Activated CD8-positive, alpha-beta memory T cell treated with anti-CD3 and anti-CD28 coated beads for 36 hours (primary cell): Measurements from ENCODE around the gene CTTNBP2. TPM values are rescaled to one million over a fixed set of nuclear protein-coding genes. Genes with fewer than 3 reads are reported as not detected.

Experiments
- CTCF ChIA-PET: fragments of 350-600 bp; sonication (Branson Sonifier 250); formaldehyde crosslinking; loops from one replicate; lab custom pipeline; 2021; ENCODE audit warnings: antibody characterized with exemption; lab: Charles Lee
- POLR2A ChIA-PET: fragments of 350-600 bp; sonication (Branson Sonifier 250); formaldehyde crosslinking; loops from one replicate; lab custom pipeline; 2021; ENCODE audit warnings: antibody characterized with exemption; lab: Charles Lee
- total RNA-seq, 2 experiments: library from RNA; stranded (reverse); gene quantifications; one replicate each; pipeline ENCODE4 v1.2.3, GENCODE V29; 2021

CTTNBP2 gene
- total RNA-seq, 2 experiments from 2014 or later, result not detected

DNA sequence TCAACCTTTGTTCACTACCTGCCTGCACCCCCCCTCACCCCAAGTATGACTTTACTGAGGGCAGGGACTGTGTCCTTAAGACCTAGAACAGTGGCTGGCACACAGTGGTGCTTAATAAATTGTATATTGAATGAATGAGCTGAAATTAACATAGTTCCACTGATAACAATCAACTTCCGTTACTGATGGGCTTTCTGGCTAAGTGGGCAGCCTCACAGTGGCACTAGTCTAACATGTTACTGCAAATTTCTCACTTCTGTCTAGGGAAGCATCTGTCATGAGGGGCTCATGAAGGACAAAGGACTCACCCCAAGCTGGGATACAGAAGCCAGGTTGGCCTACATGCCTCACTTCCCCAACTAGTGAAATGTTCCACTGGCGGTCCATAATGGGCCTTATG, 79.3 kb downstream of the CTTNBP2 start:
- CTCF ChIA-PET, result no interaction called here
- POLR2A ChIA-PET, result no interaction called here

DNA sequence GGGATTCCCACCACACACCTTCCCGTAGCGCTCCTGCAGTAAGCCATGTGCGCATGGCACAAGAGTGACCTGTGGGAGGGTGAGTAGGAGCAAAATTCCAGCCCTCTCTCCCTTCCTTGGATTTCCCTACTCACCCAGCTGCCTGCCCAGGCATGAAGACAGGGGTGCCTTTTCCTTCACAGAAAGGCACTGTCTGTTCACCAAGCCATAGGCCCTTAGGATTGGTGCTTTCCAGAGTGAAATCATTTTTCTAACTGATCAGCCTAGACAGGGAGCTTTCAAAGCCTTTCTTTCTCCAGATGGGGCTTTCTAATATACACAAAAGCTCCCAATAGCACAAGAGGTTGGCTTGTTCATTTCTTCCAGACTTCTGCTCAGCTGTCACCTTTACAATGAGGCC, 79.7 kb downstream of the CTTNBP2 start:
- POLR2A ChIA-PET, result no interaction called here
- CTCF ChIA-PET, result no interaction called here

DNA sequence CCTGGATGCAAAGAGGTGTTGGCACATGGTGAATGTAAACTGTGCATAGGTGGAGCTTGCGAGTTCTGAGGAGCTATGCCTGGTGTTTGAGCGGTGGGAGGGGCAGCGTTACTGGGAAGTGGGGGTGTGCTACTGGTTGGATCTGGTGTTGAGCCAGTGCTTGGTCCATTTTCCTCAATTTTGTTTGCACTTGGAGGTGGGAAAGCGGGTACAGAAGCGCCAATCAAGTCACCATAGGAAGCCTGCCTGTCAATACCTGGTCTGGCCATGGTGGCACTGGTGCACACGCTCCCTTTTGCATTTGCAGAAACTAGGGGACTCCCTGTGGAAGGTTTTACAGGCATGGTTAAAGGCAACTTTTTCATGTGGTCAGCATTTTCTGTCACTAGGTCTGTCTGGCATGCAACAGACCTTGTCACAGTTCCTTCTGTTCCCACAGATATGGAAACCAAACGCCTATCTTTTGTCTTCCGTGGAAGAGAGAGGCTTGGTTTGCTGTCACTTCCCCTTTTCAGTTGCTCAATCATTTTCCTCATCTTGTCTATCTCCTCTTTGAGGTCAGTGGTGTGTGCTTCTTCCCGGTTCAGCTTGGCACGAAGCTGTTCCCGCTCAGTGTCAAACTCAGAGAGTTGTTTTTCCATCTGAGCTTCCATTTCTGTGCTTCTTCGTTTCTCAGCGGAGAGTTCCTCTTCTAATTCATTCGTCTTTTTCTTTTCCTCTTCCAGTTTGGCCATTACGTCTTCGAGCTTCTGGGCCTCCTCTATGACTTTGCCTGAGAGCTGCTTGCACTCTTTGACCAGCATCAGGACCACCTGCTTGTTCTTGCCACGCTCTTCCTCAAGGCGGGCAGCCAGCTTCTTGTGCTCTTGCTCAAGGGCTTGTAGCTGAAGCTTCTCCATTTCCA, 81.1 kb downstream of the CTTNBP2 start:
- POLR2A ChIA-PET, result no interaction called here
- CTCF ChIA-PET, result no interaction called here

DNA sequence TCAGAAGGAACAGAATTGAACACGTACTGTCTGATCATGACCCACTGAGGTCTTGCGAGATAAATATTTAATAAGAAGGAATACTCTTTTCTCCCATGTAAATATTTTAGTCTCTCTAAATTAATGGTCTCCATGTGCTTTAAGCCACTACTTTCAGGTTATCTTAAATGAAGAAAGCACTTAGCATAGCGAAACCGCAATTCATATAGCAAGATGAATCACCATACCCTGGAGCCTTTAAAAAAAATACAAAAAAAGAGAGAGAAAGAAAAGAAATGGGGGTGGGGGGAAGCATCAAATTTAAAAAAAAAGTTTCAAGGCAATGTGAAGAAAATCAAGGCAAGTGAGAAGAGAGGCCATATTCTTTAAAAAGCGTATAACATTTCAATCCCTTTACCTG, 82.5 kb downstream of the CTTNBP2 start:
- ChIA-PET POLR2A (no interaction called here), CTCF (no interaction called here)

DNA sequence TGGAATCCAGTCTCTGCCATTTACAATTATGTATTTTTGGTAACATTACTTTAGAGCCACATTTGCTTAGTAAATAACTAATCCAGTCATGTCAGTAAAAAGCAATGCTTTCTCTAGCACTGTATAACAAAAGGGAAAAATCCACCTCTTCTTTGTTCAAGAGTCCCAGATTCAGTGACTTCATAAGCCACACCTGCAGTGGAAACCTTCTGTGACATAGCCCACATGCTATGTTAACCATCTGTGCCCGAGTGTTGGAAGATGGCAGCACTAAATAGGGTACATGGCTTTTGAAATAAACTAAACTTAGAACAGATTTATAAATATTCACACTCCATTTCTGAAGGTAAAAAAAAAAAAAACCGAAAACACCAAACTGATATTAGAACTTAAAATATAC, 83.0 kb downstream of the CTTNBP2 start:
- CTCF ChIA-PET, result no interaction called here
- POLR2A ChIA-PET, result no interaction called here

DNA sequence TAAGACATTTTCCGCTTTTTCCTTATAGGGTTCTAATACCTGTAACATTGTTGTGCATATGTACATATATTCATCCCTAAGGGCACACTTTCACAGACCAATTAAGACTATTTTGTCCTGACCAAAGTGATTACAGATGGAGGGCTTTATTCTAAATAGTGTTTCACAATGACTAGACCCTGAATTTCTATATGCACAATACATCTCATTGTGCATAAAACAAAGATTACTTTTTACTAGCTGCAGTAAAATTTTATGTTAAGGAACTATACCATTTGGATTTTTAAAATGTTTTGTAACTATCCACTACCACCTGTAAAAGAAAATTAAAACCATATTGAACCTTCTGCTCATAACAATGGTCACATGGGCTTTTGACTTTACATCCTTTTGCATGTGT, 87.8 kb downstream of the CTTNBP2 start:
- POLR2A ChIA-PET, result no interaction called here
- CTCF ChIA-PET, result no interaction called here

DNA sequence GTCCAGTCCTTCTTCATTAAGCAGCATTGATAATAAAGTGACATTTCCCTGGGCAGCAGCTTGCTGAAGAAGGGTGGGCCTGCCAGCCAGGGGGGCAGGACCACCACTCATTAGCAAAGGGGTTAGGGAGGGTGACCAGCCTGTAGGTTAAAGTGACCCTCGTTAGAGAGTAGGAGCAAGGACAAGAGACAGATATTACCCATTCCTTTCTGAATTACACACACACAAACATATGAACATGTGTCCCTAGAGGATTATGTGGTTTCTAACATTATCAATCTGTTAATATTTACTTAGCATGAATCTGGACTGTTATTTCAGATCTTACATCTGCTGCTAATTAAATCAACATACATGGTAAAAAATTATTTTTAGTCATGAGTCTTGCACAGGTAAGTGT, 88.9 kb downstream of the CTTNBP2 start:
- POLR2A ChIA-PET, result no interaction called here
- CTCF ChIA-PET, result no interaction called here

DNA sequence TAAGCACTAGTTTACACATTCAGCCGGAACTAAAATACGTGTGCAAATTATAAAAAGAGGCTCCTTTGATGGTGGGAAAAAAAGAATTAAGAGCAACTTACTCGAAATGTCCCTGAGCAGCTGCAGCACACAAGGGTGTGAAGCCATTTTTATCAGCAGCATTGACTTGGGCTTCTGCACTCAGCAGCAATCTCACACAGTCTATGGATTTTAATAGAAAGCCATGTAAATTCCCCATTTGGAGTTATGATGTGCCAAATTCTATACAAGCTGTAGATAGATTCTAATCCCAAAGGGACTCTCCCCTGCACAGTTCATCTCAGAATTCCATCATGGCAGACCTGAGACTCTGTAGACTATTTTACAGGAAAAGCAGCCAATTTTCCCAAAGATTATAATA, 90.5 kb downstream of the CTTNBP2 start:
- ChIA-PET CTCF (no interaction called here), POLR2A (no interaction called here)

DNA sequence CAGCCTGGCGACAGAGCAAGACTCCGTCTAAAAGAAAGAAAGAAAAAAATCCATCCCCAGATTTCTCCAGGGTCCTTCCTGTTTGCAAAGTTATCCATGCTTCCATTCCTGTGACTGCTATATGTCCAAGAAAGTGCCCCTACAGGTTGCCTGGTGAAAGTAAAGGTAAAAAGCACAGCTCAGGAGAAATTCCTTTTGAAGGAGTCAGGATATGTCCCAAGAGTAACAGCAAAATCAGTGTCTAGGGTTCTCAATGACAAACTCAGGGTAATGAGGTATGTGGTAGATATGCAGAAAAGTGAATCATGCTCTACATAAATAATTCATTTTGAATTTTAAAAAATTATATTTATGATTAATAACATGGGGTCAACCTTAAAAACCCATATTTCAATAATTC, 91.5 kb downstream of the CTTNBP2 start:
- CTCF ChIA-PET, result no interaction called here
- POLR2A ChIA-PET, result no interaction called here

DNA sequence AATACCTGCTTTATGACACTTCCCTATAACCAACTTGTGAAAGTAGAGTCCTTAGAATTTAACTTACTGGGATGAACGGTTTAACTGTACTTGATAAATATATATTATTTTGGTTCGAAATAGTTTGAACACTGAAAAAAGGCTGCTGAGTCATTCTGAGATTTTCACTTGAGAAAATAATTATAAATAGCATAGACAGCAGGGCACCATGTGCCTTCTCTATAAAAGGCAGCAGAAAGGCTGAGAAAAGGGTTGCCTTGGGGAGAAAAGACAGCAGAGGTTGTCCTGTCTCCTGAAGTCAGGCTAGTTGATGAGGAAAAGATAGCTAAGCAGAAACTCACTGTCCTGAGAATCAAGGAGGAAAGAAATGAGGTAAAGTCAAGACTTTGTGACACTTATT, 92.4 kb downstream of the CTTNBP2 start:
- CTCF ChIA-PET, result no interaction called here
- POLR2A ChIA-PET, result no interaction called here

DNA sequence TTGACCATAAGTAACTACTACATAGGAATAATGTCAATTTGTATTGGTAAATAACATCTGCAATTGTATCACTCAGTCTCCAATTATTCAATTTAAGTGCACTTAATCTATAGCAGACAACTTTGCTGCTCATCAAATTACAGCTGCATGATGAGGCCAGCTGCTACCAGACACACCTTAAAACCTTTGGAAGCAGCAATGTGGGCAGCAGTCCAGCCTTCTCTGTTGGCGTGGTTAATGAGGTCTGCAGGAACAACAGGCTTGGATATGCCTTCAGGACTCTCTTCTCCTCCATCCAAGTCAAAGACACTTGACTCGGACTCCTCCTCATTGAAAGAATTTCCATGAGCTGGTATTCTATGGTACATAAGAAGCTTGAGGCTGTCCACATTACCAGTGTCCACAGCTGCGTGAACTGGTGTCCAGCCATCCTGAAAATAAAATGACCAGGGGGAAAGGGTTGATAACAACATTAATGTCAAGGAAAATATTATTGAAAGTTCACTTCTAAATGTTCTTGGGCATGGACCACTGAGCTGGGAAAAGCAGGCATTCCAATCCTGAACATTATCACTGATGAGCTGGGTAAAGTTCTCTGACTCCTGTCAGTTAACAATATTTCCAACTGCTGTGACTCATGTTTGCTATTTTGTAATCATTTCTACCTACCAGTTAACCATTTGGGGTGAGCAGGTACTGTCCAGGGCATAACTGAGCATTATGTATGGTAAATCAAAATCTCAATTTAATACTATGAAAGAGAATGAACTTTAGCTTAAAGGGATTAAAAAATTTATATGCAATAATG, 95.7 kb downstream of the CTTNBP2 start:
- CTCF ChIA-PET, result no interaction called here
- POLR2A ChIA-PET, result no interaction called here

DNA sequence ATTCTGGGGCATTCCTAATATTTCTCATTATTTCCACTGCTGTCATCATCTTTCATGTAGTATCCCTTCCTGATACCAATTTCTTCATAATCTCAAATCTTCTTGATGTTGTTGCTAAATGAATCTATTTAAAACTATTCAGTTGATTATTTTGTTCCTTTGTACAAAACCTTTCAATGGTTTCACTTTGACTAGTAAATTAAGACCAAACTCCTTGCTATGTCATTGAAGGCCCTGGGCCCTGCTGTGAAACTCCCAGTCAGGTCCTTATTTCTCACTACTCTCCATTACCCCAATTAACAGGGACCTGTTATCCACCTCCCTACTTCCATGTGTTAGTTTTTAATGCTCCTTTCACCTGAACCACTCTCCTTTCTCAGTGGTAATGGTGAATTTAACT, 97.0 kb downstream of the CTTNBP2 start:
- CTCF ChIA-PET, result no interaction called here
- POLR2A ChIA-PET, result no interaction called here

DNA sequence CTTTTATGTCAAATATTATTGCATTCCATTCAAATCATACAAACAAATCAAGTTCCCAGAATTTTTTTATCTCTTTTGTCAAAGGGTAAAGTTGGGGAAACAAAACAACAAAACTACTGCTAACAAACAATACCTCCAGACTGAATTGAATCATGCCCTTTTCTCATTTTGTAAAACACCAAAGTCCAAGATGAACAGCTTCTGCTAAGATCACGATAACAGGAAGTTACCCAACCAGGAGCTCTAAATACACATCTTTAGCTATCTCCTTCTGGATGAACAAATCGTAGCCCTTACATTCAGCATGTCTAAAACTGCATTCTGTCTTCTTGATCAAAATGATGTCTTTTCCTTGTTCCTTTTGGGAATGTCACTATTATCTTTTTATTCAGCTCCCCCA, 97.4 kb downstream of the CTTNBP2 start:
- ChIA-PET POLR2A (no interaction called here), CTCF (no interaction called here)

DNA sequence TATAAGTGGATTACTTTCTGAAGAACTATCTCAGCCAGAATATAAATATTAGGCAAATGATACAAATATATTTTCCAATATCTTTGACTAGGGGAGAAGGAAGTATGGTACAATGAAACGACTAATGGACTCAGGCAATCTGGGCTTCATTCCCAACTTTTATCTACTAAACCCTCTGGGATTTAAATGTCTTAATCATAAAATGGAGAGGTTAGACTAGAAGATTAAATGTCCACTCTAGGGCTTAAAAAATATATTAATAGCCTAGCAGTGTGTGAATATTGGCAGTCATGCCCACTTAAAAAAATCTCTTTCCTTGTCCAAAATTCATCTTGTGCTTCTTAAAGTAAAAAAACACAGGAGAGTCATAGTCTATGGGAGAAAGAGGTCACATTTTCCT, 98.3 kb downstream of the CTTNBP2 start:
- ChIA-PET POLR2A (no interaction called here), CTCF (no interaction called here)

DNA sequence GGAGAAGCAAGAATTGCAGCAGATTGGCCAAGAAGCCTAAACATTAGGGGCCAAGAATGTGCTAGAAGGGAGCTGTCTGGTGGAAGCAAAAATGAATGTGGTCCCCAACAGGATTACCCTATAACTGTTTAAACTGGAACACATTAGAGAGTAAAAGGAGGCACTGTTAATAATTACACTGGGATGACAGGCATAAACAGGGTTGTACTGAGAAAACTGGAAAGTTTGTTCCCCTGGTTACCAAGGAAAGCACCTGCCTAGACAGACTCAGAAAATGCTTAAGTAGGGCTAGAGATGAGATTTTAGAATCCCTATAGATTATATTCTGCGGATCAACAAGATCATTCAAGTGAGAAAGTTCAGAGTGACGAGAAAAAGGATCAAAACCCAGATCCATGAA, 100.8 kb downstream of the CTTNBP2 start:
- ChIA-PET POLR2A (no interaction called here), CTCF (no interaction called here)

DNA sequence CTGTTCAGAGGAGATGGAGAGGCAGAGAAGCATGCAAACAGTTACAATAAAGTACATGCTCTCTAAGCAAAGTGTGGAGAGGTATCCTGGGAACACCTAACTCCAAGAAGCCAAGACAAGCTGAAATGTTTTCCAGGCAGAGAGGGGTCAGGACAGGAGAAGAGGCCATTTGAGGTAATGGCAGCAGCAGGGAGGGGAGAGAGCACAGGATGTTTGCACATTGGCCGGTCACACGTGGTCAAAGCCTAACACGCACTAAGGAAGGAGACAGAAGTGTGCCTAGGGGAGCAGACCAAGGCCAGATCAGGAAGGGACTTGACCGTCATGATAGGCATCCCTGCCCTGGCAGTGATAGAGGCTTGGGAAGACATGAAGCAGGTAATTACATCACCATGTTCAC, 101.5 kb downstream of the CTTNBP2 start:
- CTCF ChIA-PET, result no interaction called here
- POLR2A ChIA-PET, result no interaction called here

DNA sequence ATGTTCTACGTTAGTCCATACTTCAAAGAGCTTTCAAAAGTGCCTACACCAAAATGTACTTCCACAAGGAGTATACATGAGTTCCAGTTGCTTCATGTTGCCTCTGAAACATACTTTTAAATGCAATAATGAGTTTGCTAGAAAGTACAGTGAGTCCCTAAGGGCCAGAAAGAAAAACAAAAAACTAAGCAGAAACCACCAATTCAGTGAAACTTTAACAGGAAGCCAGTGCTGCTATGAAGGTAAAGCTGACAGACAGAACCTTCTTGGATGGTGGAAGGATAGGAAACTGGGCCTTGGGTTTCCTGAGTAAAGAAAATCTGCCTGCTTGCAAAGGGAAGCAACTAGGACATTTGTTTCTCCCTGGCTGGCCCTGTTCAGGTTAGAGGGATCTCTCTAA, 104.2 kb downstream of the CTTNBP2 start:
- CTCF ChIA-PET, result no interaction called here

DNA sequence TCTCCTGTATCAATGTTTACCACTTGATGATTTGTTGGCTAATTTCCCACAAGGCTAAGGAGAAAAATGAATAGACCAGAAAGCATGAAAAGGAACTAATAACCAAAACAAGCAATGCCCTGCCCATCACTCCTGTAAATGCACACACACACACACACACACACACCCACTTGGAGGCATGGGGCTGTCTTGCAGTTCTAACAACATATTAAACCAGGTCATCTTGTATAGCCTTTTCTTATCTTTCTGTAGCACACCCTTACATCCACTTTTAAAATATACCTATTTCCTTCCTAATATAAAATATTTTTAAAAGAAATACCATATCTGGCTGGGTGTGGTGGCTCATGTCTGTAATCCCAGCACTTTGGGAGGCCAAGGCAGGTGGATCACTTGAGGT, 105.3 kb downstream of the CTTNBP2 start:
- CTCF ChIA-PET, result no interaction called here
- POLR2A ChIA-PET, result interaction anchor here (0.6 kb wide), 1 partner anchor 637 kb away, joined by 6 read pairs; no protein-coding TSS in a partner anchor

More for the DNA sequence above, 104.2 kb downstream of the CTTNBP2 start:
- POLR2A ChIA-PET, result no interaction called here

DNA sequence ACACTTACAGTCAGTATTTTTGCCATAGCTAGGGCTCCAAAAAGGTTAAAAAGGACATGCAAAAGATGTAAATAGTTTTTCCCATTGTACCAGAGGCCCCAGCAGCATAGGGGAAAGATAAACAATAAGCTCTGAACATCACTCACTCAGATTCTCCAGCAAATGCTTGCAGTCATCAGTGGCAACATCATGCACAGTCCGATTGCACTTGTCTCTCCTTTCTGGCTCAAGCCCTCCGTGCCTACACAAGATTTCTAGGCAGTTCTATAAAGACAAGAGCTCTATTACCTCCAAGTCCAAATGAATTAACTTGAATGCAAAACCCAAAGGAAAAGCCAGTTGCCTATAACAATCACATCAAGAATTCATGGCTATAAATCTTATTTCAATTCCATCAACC, 106.3 kb downstream of the CTTNBP2 start:
- ChIA-PET POLR2A (no interaction called here), CTCF (no interaction called here)

DNA sequence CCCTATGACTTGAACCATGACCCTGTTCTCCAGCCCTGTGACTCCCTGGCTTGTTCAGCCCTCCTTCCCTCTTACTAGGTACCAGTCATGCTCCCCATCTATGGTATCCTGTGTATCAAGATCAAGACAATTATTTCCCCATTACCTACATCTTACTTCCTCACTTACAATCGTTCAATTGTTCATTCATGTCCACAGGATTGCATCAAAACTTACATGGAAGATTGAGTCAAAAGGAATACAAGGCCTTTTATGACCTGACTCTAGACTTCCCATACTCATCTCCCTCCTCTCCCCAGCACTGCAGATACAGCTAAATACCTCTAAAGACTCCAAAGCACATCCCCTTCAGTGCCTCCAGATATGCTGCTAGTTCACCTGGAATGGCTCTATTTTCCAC, 109.2 kb downstream of the CTTNBP2 start:
- ChIA-PET POLR2A (no interaction called here), CTCF (no interaction called here)

DNA sequence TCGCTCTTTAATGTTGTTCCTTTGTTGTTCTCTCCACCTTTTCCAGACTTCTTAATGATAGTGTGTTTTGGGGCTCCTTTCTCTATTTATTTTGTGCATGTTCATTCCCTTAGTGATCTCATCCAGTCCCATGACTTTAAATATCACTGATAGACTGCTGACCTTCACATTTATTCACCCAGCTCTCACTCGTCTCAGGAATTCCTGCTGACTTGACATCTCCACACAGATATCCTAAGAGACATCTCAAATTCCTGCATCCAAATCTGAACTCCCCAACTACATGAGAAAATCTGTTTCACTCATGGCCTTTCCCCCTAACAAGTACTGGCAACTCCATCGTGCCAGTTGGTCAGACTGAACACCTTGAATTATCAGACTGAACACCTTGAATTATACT, 111.2 kb downstream of the CTTNBP2 start:
- POLR2A ChIA-PET, result no interaction called here
- CTCF ChIA-PET, result no interaction called here
